NOMO-1 treated with DMSO at 0.1 percent for 48 hours (cell line): ENCODE data around the gene TSKS.

Experiments used
- DNase-seq: peaks from one replicate; lab custom pipeline; 2025; ENCODE audit not compliant: unreplicated experiment; lab: John Stamatoyannopoulos, UW

The TSKS gene

GRCh38 chr19:49798574-49798973, 35.5 kb upstream of the TSKS start:
- no peak for DNase-seq

- no peak for DNase-seq
Measured at GRCh38 chr19:49795615-49796014, 32.5 kb upstream of the TSKS start.

- DNase-seq = no peak
Measured at GRCh38 chr19:49793561-49793840, 30.4 kb upstream of the TSKS start.

GRCh38 chr19:49792829-49793560, 29.9 kb upstream of the TSKS start:
- no peak for DNase-seq

- DNase-seq = no peak
Measured at GRCh38 chr19:49791776-49792445, 28.8 kb upstream of the TSKS start.

- DNase-seq = no peak
Measured at GRCh38 chr19:49790866-49791265, 27.8 kb upstream of the TSKS start.

- no peak for DNase-seq
Measured at GRCh38 chr19:49788857-49789256, 25.8 kb upstream of the TSKS start.

GRCh38 chr19:49787746-49788145, 24.6 kb upstream of the TSKS start:
- no peak for DNase-seq

- DNase-seq = no peak
Measured at GRCh38 chr19:49786376-49786820, 23.3 kb upstream of the TSKS start.

- no peak for DNase-seq
Measured at GRCh38 chr19:49782515-49782914, 19.4 kb upstream of the TSKS start.

GRCh38 chr19:49781394-49781793, 18.3 kb upstream of the TSKS start:
- DNase-seq = no peak

- no peak for DNase-seq
Measured at GRCh38 chr19:49780861-49781260, 17.8 kb upstream of the TSKS start.

GRCh38 chr19:49779731-49780555, 16.8 kb upstream of the TSKS start:
- DNase-seq = peak; percentile 88

- DNase-seq = no peak
Measured at GRCh38 chr19:49776371-49776764, 13.3 kb upstream of the TSKS start.

GRCh38 chr19:49775742-49776370, 12.8 kb upstream of the TSKS start:
- no peak for DNase-seq

GRCh38 chr19:49774969-49775368, 11.9 kb upstream of the TSKS start:
- DNase-seq = no peak

GRCh38 chr19:49773663-49774350, 10.7 kb upstream of the TSKS start:
- DNase-seq = no peak

GRCh38 chr19:49772850-49773432, 9.8 kb upstream of the TSKS start:
- DNase-seq = no peak

- no peak for DNase-seq
Measured at GRCh38 chr19:49771674-49772139, 8.6 kb upstream of the TSKS start.

GRCh38 chr19:49770529-49770928, 7.4 kb upstream of the TSKS start:
- no peak for DNase-seq
